Panc1 (cell line): Measurements from ENCODE around the gene MRE11. TPM values are rescaled to one million over a fixed set of nuclear protein-coding genes. Genes with fewer than 3 reads are reported as not detected.
"Not testable (repeated sequence)": the region's sequence is repeated elsewhere in the genome, so short reads cannot be mapped to it uniquely, and the experiment has no call there.

Experiments used
- ATAC-seq: fragments of 200-7000 bp; cut with Tn5 transposase; 2 replicates; pipeline ENCODE4 v1.9.1; 2020; ENCODE audit warnings: mild to moderate bottlenecking, moderate library complexity
- BruUV-seq: library from RNA; stranded (reverse); fragments of 400-500 nt; replicated peaks from 2 replicates; lab custom pipeline; 2021; lab: Mats Ljungman, UMichigan
- CTCF ChIA-PET: fragments of 300-600 bp; sonication (Branson Sonifier 250); formaldehyde crosslinking; loops from one replicate; lab custom pipeline; 2022; ENCODE audit warnings: antibody characterized with exemption; lab: Charles Lee
- POLR2A ChIA-PET: fragments of 300-600 bp; sonication (Branson Sonifier 250); formaldehyde crosslinking; loops from one replicate; lab custom pipeline; 2022; ENCODE audit warnings: antibody characterized with exemption; lab: Charles Lee
- DNase-seq: peaks from one replicate; pipeline ENCODE4 v3.0.0-alpha.2; 2010; ENCODE audit warnings: low read depth, low spot score
- H3K27ac ChIP-seq: 2 replicates; pipeline ENCODE4 v1.5.1; 2011; ENCODE audit warnings: mild to moderate bottlenecking, low read length, inconsistent platforms
- H3K27me3 ChIP-seq: fragments of 200-500 bp; sonication (Bioruptor generic); 2 replicates; pipeline ENCODE4 v1.6.0; 2014; ENCODE audit warnings: low read length, inconsistent platforms; ENCODE audit not compliant: control insufficient read depth, insufficient read depth
- H3K36me3 ChIP-seq: fragments of 200-500 bp; sonication (Bioruptor generic); 2 replicates; pipeline ENCODE4 v1.5.1; 2014; ENCODE audit warnings: inconsistent platforms, mild to moderate bottlenecking, low read length, moderate library complexity; ENCODE audit not compliant: control insufficient read depth, insufficient read depth
- H3K4me1 ChIP-seq: 2 replicates; pipeline ENCODE4 v1.5.1; 2011; ENCODE audit warnings: inconsistent platforms, mild to moderate bottlenecking, low read length, moderate library complexity; ENCODE audit not compliant: control insufficient read depth, insufficient read depth
- H3K4me3 ChIP-seq, 2 experiments: 2 replicates each; pipeline ENCODE4 v1.5.1; 2011 to 2012; ENCODE audit warnings: low read depth in 2 of 2, low read length in 2 of 2, mild to moderate bottlenecking in 2 of 2, inconsistent platforms in 1 of 2, moderate library complexity in 1 of 2
- H3K9me3 ChIP-seq: fragments of 200-500 bp; sonication (Bioruptor generic); 2 replicates; pipeline ENCODE4 v1.5.1; 2014; ENCODE audit warnings: low read depth, mild to moderate bottlenecking, inconsistent platforms, low read length, moderate library complexity; ENCODE audit not compliant: control insufficient read depth, insufficient read depth
- CTCF ChIP-seq: fragments of 450-650 bp; IDR thresholded peaks from 2 replicates; pipeline ENCODE4 v1.5.1; 2017; ENCODE audit warnings: mild to moderate bottlenecking
- POLR2AphosphoS5 ChIP-seq: IDR thresholded peaks from 2 replicates; pipeline ENCODE4 v1.6.1; 2012; ENCODE audit warnings: mild to moderate bottlenecking, low read depth, low read length, moderate library complexity
- SIN3A ChIP-seq: IDR thresholded peaks from 2 replicates; pipeline ENCODE4 v1.6.1; 2012; ENCODE audit warnings: low read depth, mild to moderate bottlenecking, low read length, moderate library complexity, borderline replicate concordance; ENCODE audit not compliant: insufficient read depth
- TCF7L2 ChIP-seq: IDR thresholded peaks from 2 replicates; pipeline ENCODE4 v1.6.1; 2011; ENCODE audit warnings: mild to moderate bottlenecking, low read depth, low read length, inconsistent platforms
- in situ Hi-C: cut with HindIII; loops from 2 replicates; pipeline ENCODE4 v1.10.0; 2016; ENCODE audit warnings: low sequenced_read_pairs, low pct_unique_long_range_greater_than_20kb
- intact Hi-C: fragments of 100-400 bp; cut with micrococcal nuclease; formaldehyde crosslinking; loops from one replicate; pipeline ENCODE4 v1.10.0; 2022; ENCODE audit not compliant: unreplicated experiment
- microRNA-seq: library from miRNA; unstranded; fragments of <30 nt; microRNA quantifications from one replicate; pipeline ENCODE4 v1.1.0, GENCODE V29; 2020; ENCODE audit not compliant: unreplicated experiment
- total RNA-seq: library from RNA; stranded (reverse); gene quantifications from one replicate; pipeline ENCODE4 v1.2.1, GENCODE V29; 2021; ENCODE audit not compliant: unreplicated experiment
- TF ChIP-seq, protein P1 (sequence below), 2 experiments: IDR thresholded peaks; 2 replicates each; pipeline ENCODE4 v1.6.1; 2011 to 2012; ENCODE audit warnings: low read depth in 2 of 2, control low read depth in 1 of 2, low read length in 1 of 2, mild to moderate bottlenecking in 1 of 2, moderate library complexity in 1 of 2; ENCODE audit not compliant: insufficient read depth in 1 of 2

The MRE11 gene
- total RNA-seq, 1 experiment from 2014 or later = 35.0 TPM

GRCh38 chr11:94376841-94377240 lies 116.8 kb downstream of the MRE11 start:
- in situ Hi-C loops = no loop called here
- Histone ChIP-seq H3K4me1 (no peaks in the 10 kb centered on the region), H3K4me3 (no peak overlapping the region), H3K27ac (no peak overlapping the region), H3K9me3 (no peaks in the 10 kb centered on the region), H3K36me3 (no peaks in the 10 kb centered on the region), H3K27me3 (0 out of 2 replicates have a peak, but pooled peaks cover 2% of the 10 kb centered on the region)
- ChIA-PET POLR2A (no interaction called here), CTCF (no interaction called here)
- DNase-seq (no peak), ATAC-seq (no peak)
- no TSS peak for BruUV-seq
- no peak for TF ChIP-seq TCF7L2
- TF ChIP-seq CTCF = no peak
- no peak for TF ChIP-seq SIN3A
- no peak for TF ChIP-seq POLR2AphosphoS5
- TF ChIP-seq, protein P1, sequence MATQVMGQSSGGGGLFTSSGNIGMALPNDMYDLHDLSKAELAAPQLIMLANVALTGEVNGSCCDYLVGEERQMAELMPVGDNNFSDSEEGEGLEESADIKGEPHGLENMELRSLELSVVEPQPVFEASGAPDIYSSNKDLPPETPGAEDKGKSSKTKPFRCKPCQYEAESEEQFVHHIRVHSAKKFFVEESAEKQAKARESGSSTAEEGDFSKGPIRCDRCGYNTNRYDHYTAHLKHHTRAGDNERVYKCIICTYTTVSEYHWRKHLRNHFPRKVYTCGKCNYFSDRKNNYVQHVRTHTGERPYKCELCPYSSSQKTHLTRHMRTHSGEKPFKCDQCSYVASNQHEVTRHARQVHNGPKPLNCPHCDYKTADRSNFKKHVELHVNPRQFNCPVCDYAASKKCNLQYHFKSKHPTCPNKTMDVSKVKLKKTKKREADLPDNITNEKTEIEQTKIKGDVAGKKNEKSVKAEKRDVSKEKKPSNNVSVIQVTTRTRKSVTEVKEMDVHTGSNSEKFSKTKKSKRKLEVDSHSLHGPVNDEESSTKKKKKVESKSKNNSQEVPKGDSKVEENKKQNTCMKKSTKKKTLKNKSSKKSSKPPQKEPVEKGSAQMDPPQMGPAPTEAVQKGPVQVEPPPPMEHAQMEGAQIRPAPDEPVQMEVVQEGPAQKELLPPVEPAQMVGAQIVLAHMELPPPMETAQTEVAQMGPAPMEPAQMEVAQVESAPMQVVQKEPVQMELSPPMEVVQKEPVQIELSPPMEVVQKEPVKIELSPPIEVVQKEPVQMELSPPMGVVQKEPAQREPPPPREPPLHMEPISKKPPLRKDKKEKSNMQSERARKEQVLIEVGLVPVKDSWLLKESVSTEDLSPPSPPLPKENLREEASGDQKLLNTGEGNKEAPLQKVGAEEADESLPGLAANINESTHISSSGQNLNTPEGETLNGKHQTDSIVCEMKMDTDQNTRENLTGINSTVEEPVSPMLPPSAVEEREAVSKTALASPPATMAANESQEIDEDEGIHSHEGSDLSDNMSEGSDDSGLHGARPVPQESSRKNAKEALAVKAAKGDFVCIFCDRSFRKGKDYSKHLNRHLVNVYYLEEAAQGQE (IDR thresholded peaks at IDR 0.05; ENCODE audit: insufficient read depth in 1 of 2, low read depth in 2 of 2, low read length in 1 of 2) = no peak
- intact Hi-C loops = no loop called here

- in situ Hi-C loops = not testable (repeated sequence)
These were observed 123.1 kb downstream of the MRE11 start for GRCh38 chr11:94370576-94370975.

More at GRCh38 chr11:94370576-94370975, 123.1 kb downstream of the MRE11 start:
- intact Hi-C loops, H3K9me3 ChIP-seq, ATAC-seq, CTCF ChIA-PET, H3K27ac ChIP-seq, H3K4me1 ChIP-seq, DNase-seq, BruUV-seq, H3K27me3 ChIP-seq, H3K36me3 ChIP-seq, POLR2A ChIA-PET, H3K4me3 ChIP-seq: not testable (repeated sequence)

Small RNA genes lying within 50 kb of the gene (microRNA-seq; reads per million reads assigned to microRNA genes)
- gene MIR548L = 7.6 reads per million, percentile 23 among the genes with 10 or more reads in this experiment

Other genes starting within 250 kb of the MRE11 start
- not detected for gene IZUMO1R, start 189.3 kb downstream of the MRE11 start, total RNA-seq
- gene GPR83, start 92.4 kb downstream of the MRE11 start, total RNA-seq = 0.05 TPM
- 15.4 TPM for gene ANKRD49, start 140 bp upstream of the MRE11 start, total RNA-seq
- not detected for gene C11orf97, start 18.6 kb upstream of the MRE11 start, total RNA-seq
- 11.2 TPM for gene FUT4, start 50.1 kb upstream of the MRE11 start, total RNA-seq
- 2.1 TPM for gene PIWIL4, start 73.5 kb upstream of the MRE11 start, total RNA-seq